ENCODE data around the gene SSBP3.

SSBP3 gene

GRCh38 chr1:54442185-54442584 is 36.0 kb upstream of the SSBP3 start:
- no peak for ATAC-seq
- TF ChIP-seq ZNF565 (CRISPR knock-in tag; conservative IDR thresholded peaks at IDR 0.05; ENCODE audit: low read depth) (no peak), BACH2 (CRISPR knock-in tag; IDR thresholded peaks at IDR 0.05; ENCODE audit: borderline replicate concordance) (no peak), TCF4 (CRISPR knock-in tag; IDR thresholded peaks at IDR 0.05; ENCODE audit: borderline replicate concordance) (no peak), SNAI2 (CRISPR knock-in tag; IDR thresholded peaks at IDR 0.05) (no peak), CSRNP3 (CRISPR knock-in tag; IDR thresholded peaks at IDR 0.05) (no peak), ZNF70 (CRISPR knock-in tag; IDR thresholded peaks at IDR 0.05) (no peak), PPARA (CRISPR knock-in tag; IDR thresholded peaks at IDR 0.05; ENCODE audit: borderline replicate concordance) (no peak), ZFP30 (CRISPR knock-in tag; IDR thresholded peaks at IDR 0.05) (no peak), PATZ1 (CRISPR knock-in tag; IDR thresholded peaks at IDR 0.05; ENCODE audit: borderline replicate concordance) (no peak), ISL1 (CRISPR knock-in tag; IDR thresholded peaks at IDR 0.05) (no peak), OSR1 (CRISPR knock-in tag; IDR thresholded peaks at IDR 0.05) (no peak)

- ATAC-seq: peak; percentile 60; the same call in 2 of the 3 replicates
- TF ChIP-seq RARB (CRISPR knock-in tag; IDR thresholded peaks at IDR 0.05): no peak
- no peak for TF ChIP-seq ZFP30 (CRISPR knock-in tag; IDR thresholded peaks at IDR 0.05)
- TF ChIP-seq ESRRG (CRISPR knock-in tag; IDR thresholded peaks at IDR 0.05): no peak
- TF ChIP-seq ZNF565 (CRISPR knock-in tag; conservative IDR thresholded peaks at IDR 0.05; ENCODE audit: low read depth): no peak
- TF ChIP-seq POU6F1 (CRISPR knock-in tag; IDR thresholded peaks at IDR 0.05; ENCODE audit: borderline replicate concordance, low read depth): no peak
- TF ChIP-seq ZC3H10 (CRISPR knock-in tag; IDR thresholded peaks at IDR 0.05): no peak
- no peak for TF ChIP-seq TSHZ2 (CRISPR knock-in tag; IDR thresholded peaks at IDR 0.05)
- TF ChIP-seq PPARA (CRISPR knock-in tag; IDR thresholded peaks at IDR 0.05; ENCODE audit: borderline replicate concordance): no peak
- TF ChIP-seq CSRNP3 (CRISPR knock-in tag; IDR thresholded peaks at IDR 0.05): no peak
- TF ChIP-seq CSDC2 (CRISPR knock-in tag; IDR thresholded peaks at IDR 0.05): no peak
- no peak for TF ChIP-seq OSR1 (CRISPR knock-in tag; IDR thresholded peaks at IDR 0.05)
- no peak for TF ChIP-seq SNAI2 (CRISPR knock-in tag; IDR thresholded peaks at IDR 0.05)
- no peak for TF ChIP-seq CREB5 (CRISPR knock-in tag; IDR thresholded peaks at IDR 0.05; ENCODE audit: low read depth)
- no peak for TF ChIP-seq TOX (CRISPR knock-in tag; IDR thresholded peaks at IDR 0.05; ENCODE audit: borderline replicate concordance)
- no peak for TF ChIP-seq ZNF70 (CRISPR knock-in tag; IDR thresholded peaks at IDR 0.05)
- TF ChIP-seq GLIS3 (CRISPR knock-in tag; IDR thresholded peaks at IDR 0.05): no peak
- no peak for TF ChIP-seq ARNTL (CRISPR knock-in tag; IDR thresholded peaks at IDR 0.05; ENCODE audit: borderline replicate concordance, low read depth)
- no peak for TF ChIP-seq BACH2 (CRISPR knock-in tag; IDR thresholded peaks at IDR 0.05; ENCODE audit: borderline replicate concordance)
- no peak for TF ChIP-seq TCF4 (CRISPR knock-in tag; IDR thresholded peaks at IDR 0.05; ENCODE audit: borderline replicate concordance)
- TF ChIP-seq PATZ1 (CRISPR knock-in tag; IDR thresholded peaks at IDR 0.05; ENCODE audit: borderline replicate concordance): no peak
Measured at GRCh38 chr1:54439550-54440223, 33.5 kb upstream of the SSBP3 start.

Data from SK-N-SH treated with all-trans-retinoic acid at 6 μM for 48 hours (cell line).